ENCODE measurements around the gene AKT3.
A peak's percentile ranks its signal among the peaks of the same experiment; 100 is the strongest.

The AKT3 gene

GRCh38 chr1:243562473-243562872 is 287.6 kb downstream of the AKT3 start:
- DNase-seq (ENCODE audit: low read depth in 2 of 2) = peak in 1 of 2 donors; percentile 15
- TF ChIP-seq CTCF (IDR thresholded peaks at IDR 0.05; ENCODE audit: low read depth, low read length) = no peak

GRCh38 chr1:243561588-243562319 is 288.3 kb downstream of the AKT3 start:
- TF ChIP-seq CTCF (IDR thresholded peaks at IDR 0.05; ENCODE audit: low read depth, low read length) = no peak
- no peak overlapping the region for H3K4me3 ChIP-seq (replicated peaks in 1 of 2; ENCODE audit: low read depth in 2 of 2, low read length in 2 of 2)
- no peak for DNase-seq (ENCODE audit: low read depth in 2 of 2)

More at GRCh38 chr1:243562473-243562872, 287.6 kb downstream of the AKT3 start:
- no peak overlapping the region for H3K4me3 ChIP-seq (replicated peaks in 1 of 2; ENCODE audit: low read depth in 2 of 2, low read length in 2 of 2)

- no peak overlapping the region for H3K4me3 ChIP-seq (replicated peaks in 1 of 2; ENCODE audit: low read depth in 2 of 2, low read length in 2 of 2)
- TF ChIP-seq CTCF (IDR thresholded peaks at IDR 0.05; ENCODE audit: low read depth, low read length) = no peak
- peak in 1 of 2 donors; percentile 62 for DNase-seq (ENCODE audit: low read depth in 2 of 2)
These were observed 290.4 kb downstream of the AKT3 start for GRCh38 chr1:243559575-243560162.

GRCh38 chr1:243558576-243558975 is 291.5 kb downstream of the AKT3 start:
- no peak for TF ChIP-seq CTCF (IDR thresholded peaks at IDR 0.05; ENCODE audit: low read depth, low read length)

GRCh38 chr1:243557866-243558265 is 292.2 kb downstream of the AKT3 start:
- H3K4me3 ChIP-seq (replicated peaks in 1 of 2; ENCODE audit: low read depth in 2 of 2, low read length in 2 of 2) = no peak overlapping the region
- TF ChIP-seq CTCF (IDR thresholded peaks at IDR 0.05; ENCODE audit: low read depth, low read length) = no peak
- DNase-seq (ENCODE audit: low read depth in 2 of 2) = no peak

More at GRCh38 chr1:243558576-243558975, 291.5 kb downstream of the AKT3 start:
- no peak for DNase-seq (ENCODE audit: low read depth in 2 of 2)
- H3K4me3 ChIP-seq (replicated peaks in 1 of 2; ENCODE audit: low read depth in 2 of 2, low read length in 2 of 2) = no peak overlapping the region

- no peak overlapping the region for H3K4me3 ChIP-seq (replicated peaks in 1 of 2; ENCODE audit: low read depth in 2 of 2, low read length in 2 of 2)
- TF ChIP-seq CTCF (IDR thresholded peaks at IDR 0.05; ENCODE audit: low read depth, low read length) = no peak
- DNase-seq (ENCODE audit: low read depth in 2 of 2) = no peak
These were observed 295.4 kb downstream of the AKT3 start for GRCh38 chr1:243554686-243555085.
